Activated naive CD4-positive, alpha-beta T cell treated with anti-CD3 and anti-CD28 coated beads, Interleukin-2, amount 50 U/mL, for 72 hours (primary cell): ENCODE measurements around the gene EIF2S2. TPM values are rescaled to one million over a fixed set of nuclear protein-coding genes. Genes with fewer than 3 reads are reported as not detected.

ENCODE experiments used
- ATAC-seq, 2 donors: fragments of 150-1000 bp; cut with Tn5 transposase; 2 replicates each; pipeline ENCODE4 v1.10.0; 2021; ENCODE audit warnings: mild to moderate bottlenecking in 2 of 2, moderate library complexity in 2 of 2
- DNase-seq, 2 donors: peaks; one replicate each; pipeline ENCODE4 v3.0.0; 2021 to 2022; ENCODE audit warnings: low spot score in 2 of 2
- H3K27ac Mint-ChIP-seq, 2 donors: one replicate each; pipeline ENCODE4 v1.8.0; 2022; ENCODE audit warnings: mild to moderate bottlenecking in 2 of 2, mixed read lengths in 2 of 2
- H3K36me3 Mint-ChIP-seq, 2 donors: one replicate each; pipeline ENCODE4 v1.8.0; 2022; ENCODE audit warnings: mixed read lengths in 2 of 2
- H3K9me3 Mint-ChIP-seq, 2 donors: one replicate each; pipeline ENCODE4 v1.8.0; 2022; ENCODE audit warnings: mixed read lengths in 2 of 2
- total RNA-seq, 2 donors: library from RNA; stranded (reverse); gene quantifications; one replicate each; pipeline ENCODE4 v1.2.3, GENCODE V29; 2022

The EIF2S2 gene
- total RNA-seq, 2 donors from 2014 or later = 116 to 125 TPM

DNA sequence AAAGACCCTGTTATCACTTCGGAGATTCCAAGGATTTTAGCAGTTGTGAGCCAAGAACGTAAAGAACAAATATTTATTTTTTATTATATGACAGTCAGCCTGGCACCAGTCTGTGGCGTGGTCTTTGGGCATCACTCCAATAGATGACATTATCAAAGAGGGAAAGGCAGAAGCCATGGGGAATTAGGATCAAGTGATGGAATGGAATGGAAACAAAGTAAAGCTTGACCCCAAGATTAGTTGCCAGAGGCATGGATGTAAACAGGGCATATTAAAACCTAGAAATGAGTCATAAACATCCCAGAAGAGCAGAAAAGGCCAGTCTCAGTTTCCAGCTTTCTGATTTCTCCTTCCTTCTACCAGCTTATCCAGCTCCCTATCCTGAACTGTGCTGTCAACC lies 11.5 kb downstream of the EIF2S2 start:
- Mint-ChIP-seq H3K27ac (peak overlapping the region; percentile 10 to 75), H3K36me3 (peaks cover 27 to 64% of the 10 kb centered on the region in 2 donors)

DNA sequence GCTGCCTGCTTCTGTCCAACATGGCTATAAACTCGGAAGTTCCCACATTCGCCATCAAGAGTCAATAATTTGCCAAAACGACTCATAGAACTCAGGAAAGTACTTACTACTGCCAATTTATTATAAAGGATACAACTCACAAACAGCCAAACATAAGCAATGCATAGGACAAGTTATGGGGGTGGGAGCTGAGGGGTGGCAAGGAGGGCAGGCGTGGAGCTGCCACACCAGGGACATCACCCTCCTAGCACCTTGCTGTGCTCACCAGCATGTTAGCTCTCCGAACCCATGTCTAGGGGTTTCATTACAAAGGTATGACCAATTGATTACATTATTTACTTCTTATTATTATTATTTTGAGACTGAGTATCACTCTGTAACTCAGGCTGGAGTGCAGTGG lies 12.4 kb downstream of the EIF2S2 start:
- no peak for DNase-seq

More for the DNA sequence above, 11.5 kb downstream of the EIF2S2 start:
- no peaks in the 10 kb centered on the region for H3K9me3 Mint-ChIP-seq
- ATAC-seq (peak in 1 of 2 donors; percentile 22), DNase-seq (no peak)

DNA sequence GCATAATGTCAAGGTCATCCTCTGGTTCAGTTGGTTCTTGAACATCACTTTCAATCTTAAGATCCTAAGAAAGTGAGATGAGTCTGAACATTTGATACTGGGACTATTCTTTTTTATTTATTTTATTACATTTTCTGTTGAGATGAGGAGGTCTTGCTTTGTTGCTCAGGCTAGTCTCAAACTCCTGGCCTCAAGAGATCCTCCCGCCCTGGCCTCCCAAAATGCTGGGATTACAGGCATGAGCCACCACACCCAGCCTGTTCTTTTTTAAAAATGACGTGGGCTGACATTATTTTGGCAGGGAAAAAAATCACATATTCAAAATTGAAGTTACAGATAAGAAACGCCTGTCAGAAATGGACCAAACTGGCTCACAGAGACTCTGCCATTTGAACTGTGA lies 13.5 kb downstream of the EIF2S2 start:
- ATAC-seq = no peak
- Mint-ChIP-seq H3K27ac (peak overlapping the region in 1 of 2 donors; percentile 86), H3K36me3 (peaks cover 9 to 51% of the 10 kb centered on the region in 2 donors), H3K9me3 (no peaks in the 10 kb centered on the region)
- no peak for DNase-seq

More for the DNA sequence above, 12.4 kb downstream of the EIF2S2 start:
- peaks cover 18 to 55% of the 10 kb centered on the region in 2 donors for H3K36me3 Mint-ChIP-seq
- no peaks in the 10 kb centered on the region for H3K9me3 Mint-ChIP-seq
- peak overlapping the region; percentile 74 to 75 for H3K27ac Mint-ChIP-seq
- ATAC-seq = no peak

DNA sequence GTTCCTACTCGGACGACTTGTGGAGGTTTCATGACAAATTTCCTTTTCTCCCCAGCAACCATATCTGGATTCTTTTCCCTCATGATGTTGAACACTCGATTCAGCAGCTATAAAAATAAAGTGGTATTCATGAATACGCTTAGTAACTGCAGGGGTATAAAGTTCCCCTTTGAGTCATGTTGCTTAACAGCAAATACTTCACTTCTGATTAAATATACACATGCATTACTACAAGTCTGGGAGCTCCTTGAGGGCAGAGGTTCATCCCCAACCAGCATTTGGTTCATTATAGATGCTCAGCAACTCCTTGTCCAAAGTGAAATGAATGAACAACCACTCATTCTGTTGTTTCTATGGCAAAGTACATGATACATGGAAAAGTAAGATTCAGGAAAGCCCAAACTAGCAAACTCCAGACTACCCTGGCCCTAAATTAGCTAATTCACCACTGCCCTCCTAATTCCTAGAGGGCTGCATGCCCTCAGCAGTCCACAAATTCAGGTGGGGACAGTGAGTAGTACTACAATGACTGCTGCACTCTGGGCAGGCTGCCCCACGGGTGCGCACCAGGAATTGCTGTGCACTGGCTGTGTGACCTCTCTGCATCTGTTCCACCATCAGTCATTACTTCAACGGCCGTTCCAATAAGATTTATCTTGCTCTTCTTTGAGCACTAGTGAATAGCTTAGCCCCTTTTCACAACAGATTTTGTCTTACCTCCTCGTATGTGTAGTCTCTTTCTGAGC lies 15.2 kb downstream of the EIF2S2 start:
- H3K36me3 Mint-ChIP-seq = peaks cover 21 to 51% of the 10 kb centered on the region in 2 donors
- ATAC-seq (peak in 1 of 2 donors; percentile 28), DNase-seq (no peak)
- H3K27ac Mint-ChIP-seq = peak overlapping the region in 1 of 2 donors; percentile 58
- no peaks in the 10 kb centered on the region for H3K9me3 Mint-ChIP-seq

DNA sequence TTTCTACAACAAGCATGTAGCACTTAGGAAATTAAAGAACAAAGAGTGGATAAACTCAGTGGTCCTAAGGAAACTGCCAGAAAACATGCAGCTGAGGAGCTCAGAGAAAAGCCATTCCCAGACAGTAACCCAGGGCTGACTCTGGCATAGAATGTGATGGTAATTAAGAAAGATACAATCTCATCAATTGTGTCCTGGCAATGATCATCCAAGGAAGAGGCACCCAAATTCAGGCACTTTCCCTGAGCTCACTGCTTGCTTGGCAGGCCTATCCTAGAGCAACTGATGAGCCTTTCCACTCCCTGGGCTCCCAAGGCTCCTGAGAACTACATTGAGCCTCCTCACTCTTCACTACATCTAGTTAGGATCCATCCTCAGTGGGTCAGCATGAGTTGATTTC lies 16.2 kb downstream of the EIF2S2 start:
- H3K27ac Mint-ChIP-seq = peak overlapping the region in 1 of 2 donors; percentile 17
- no peak for DNase-seq

DNA sequence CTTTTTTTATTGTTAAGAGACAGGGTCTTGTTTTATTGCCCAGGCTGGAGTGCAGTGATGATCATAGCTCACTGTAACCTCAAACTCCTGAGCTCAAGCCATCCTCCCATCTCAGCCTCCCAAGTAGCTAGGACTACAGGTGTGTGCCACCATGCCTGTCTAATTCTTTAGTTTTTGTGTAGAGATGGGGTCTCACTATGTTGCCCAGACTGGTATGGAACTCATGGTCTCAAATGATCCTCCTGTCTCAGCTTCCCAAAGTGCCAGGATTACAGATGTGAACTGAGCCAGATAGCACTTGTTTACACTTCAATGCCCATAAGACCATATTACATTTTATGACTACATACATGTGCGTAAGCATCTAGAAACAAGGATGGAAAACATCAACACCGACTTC lies 18.1 kb downstream of the EIF2S2 start:
- H3K9me3 Mint-ChIP-seq = no peaks in the 10 kb centered on the region
- H3K36me3 Mint-ChIP-seq = peaks cover 27 to 56% of the 10 kb centered on the region in 2 donors
- ATAC-seq = no peak
- H3K27ac Mint-ChIP-seq = peak overlapping the region in 1 of 2 donors; percentile 73
- no peak for DNase-seq

More for the DNA sequence above, 16.2 kb downstream of the EIF2S2 start:
- H3K9me3 Mint-ChIP-seq = no peaks in the 10 kb centered on the region
- no peak for ATAC-seq
- H3K36me3 Mint-ChIP-seq = peaks cover 21 to 58% of the 10 kb centered on the region in 2 donors

DNA sequence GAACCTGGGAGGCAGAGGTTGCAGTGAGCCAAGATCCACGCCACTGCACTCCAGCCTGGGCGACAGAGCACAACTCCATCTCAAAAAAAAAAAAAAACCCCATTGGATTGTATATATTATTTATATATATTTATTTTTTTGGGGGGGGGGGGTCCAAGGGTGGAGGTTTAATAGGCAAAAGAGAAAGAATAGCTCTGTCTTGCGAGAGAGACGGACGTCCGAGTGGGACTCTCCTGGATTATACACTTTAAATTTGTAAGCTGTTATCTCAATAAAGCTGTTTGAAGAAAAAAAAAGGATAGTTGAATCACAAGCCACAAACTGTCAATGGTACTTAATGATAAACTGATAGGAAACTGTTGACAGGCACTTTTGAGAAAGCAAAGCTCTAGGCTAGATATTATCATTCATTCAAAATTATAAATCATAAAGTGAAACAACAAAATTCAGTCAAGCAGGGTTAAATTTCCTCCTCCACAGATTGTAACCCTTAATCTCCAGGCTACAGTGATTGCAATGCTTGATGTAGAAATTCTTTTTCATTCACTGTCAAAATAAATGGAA lies 20.3 kb downstream of the EIF2S2 start:
- DNase-seq (no peak), ATAC-seq (no peak)
- Mint-ChIP-seq H3K9me3 (no peaks in the 10 kb centered on the region), H3K27ac (peak overlapping the region; percentile 47 to 75), H3K36me3 (peaks cover 19 to 51% of the 10 kb centered on the region in 2 donors)

DNA sequence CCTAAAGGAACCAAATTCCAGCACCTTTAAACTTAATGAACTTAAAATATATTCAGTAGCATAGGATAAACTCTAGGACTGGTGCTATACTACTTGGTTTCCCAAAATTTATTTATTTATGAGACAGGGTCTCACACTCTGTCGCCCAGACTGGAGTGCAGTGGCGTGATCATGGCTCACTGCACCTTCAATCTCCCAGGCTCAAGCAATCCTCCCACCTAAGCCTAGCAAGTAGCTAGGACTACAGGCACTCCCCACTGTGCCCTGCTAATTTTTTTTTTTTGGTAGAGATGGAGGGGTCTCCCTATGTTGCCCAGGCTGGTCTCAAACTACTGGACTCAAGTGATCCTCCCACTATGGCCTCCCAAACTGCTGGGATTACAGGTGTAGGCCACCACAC lies 21.4 kb downstream of the EIF2S2 start:
- no peak for DNase-seq
- peaks cover 17 to 40% of the 10 kb centered on the region in 2 donors for H3K36me3 Mint-ChIP-seq
- H3K27ac Mint-ChIP-seq = peak overlapping the region; percentile 42 to 88
- ATAC-seq = no peak
- H3K9me3 Mint-ChIP-seq = no peaks in the 10 kb centered on the region

DNA sequence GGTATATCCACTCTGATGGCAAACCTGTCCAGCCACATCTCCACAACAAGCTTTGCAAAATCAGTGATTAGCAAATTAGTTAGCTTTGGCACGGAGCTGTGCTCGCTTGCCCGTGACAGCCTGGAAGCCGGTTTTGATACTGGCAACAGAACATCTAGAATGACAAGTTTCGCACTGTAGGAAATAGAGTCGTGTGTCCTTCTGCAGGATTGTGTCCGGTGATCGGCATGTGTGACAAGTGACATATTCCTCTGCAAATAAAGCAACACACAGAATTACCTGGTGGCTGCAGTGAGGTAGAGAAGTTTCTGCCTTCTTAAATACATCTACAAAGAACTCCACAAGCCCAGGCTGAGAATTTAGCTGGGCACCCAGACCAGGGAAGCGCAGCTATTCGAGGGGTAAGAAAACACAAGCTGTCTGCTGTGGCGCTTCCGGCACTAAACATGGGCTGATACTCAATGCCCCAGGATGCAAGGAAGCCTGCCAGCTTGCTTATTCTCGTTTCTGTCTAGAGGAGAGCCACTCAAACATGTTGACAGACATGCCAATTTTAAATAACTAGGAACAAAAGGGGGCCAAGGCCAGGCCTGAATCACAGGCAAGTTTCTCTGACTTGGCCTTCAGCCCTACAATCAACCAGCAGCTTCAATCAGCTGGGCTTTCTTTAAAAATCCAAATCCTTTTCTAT lies 22.2 kb downstream of the EIF2S2 start:
- Mint-ChIP-seq H3K9me3 (no peaks in the 10 kb centered on the region), H3K27ac (peak overlapping the region; percentile 42 to 88), H3K36me3 (peaks cover 17 to 39% of the 10 kb centered on the region in 2 donors)
- no peak for DNase-seq
- ATAC-seq = no peak

DNA sequence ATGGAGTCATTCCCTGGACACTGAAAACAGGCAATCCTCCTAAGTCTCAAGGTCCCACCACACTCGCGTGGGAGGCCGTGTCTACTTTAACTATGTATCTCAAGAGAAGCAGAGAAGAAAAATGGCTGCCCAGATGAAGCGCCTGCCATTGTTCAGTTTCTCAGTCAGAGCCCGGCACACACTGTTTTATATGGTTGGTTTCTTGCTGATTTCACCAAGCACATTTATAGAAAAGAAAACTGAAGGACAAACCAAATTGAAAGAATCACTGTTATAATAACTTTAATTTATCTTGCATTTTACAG lies 22.9 kb downstream of the EIF2S2 start:
- Mint-ChIP-seq H3K27ac (peak overlapping the region in 1 of 2 donors; percentile 38), H3K9me3 (no peaks in the 10 kb centered on the region), H3K36me3 (peaks cover 17 to 37% of the 10 kb centered on the region in 2 donors)
- no peak for ATAC-seq
- DNase-seq = no peak

DNA sequence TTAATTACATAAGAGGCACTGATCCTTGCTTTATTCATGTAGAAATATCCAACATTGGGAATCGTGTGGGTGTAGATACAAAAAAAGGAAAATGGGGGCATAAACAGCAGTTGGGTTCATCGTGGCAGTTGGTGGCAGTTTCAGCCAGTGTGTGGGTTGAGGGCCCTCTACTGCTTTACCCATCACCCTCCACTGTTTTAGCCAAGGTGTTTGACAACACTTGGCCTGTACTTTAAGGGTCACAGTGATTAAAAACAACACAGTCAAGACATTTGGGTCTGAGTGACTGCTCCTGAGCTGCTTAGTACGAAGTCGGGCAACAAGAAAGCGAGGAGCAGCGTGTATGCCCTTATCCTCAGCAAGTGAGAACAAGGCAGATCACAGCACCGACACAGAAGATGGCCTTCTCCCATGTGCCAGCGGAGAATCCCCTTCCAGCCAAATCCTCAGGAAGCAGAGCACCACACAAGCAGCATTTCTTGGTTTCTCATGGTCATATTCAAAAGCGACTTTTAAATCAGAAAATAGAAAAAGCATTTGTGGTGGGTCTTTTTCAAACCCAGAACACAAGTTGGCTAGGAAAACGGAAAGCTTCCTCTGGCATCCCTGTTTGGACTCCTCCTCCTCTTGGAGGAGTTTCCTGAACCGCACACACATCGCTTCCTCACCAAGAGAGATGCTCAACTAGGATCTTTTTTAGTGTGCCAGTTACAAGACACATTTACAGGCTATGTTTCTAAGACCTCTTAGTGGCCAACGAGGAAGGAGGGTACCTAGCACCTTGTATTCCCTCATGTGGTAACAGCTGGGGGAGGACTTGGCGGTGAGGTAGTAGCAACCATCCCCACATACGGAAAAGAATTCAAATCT lies 23.5 kb downstream of the EIF2S2 start:
- H3K27ac Mint-ChIP-seq = peak overlapping the region; percentile 38 to 85

DNA sequence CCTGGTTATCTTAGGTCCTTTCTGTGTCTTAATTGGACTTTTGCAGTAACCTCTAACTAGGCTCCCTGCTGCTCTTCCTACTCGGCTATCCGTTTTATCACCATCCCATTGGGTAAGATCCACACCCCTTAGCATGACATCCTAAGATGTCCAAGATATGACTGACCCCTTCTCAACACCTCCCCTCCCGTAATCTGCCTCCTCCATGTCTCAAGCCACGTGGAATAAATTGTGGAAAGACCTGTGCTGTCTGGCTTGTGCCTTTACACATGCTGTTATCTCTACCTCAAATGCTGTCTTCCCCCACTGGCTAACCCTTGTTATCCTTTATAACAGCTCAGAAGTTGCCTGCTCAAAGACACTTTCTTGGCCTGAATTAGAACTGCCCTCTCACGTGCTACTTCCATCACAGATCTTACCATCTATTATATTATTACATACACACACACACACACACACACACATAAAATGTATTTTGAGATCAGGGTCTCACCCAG lies 26.5 kb downstream of the EIF2S2 start:
- Mint-ChIP-seq H3K27ac (peak overlapping the region; percentile 28 to 31), H3K9me3 (no peaks in the 10 kb centered on the region), H3K36me3 (peaks cover 6 to 11% of the 10 kb centered on the region in 2 donors)
- ATAC-seq = no peak
- no peak for DNase-seq

More for the DNA sequence above, 23.5 kb downstream of the EIF2S2 start:
- ATAC-seq = no peak
- Mint-ChIP-seq H3K9me3 (no peaks in the 10 kb centered on the region), H3K36me3 (peaks cover 17 to 32% of the 10 kb centered on the region in 2 donors)
- DNase-seq = no peak

DNA sequence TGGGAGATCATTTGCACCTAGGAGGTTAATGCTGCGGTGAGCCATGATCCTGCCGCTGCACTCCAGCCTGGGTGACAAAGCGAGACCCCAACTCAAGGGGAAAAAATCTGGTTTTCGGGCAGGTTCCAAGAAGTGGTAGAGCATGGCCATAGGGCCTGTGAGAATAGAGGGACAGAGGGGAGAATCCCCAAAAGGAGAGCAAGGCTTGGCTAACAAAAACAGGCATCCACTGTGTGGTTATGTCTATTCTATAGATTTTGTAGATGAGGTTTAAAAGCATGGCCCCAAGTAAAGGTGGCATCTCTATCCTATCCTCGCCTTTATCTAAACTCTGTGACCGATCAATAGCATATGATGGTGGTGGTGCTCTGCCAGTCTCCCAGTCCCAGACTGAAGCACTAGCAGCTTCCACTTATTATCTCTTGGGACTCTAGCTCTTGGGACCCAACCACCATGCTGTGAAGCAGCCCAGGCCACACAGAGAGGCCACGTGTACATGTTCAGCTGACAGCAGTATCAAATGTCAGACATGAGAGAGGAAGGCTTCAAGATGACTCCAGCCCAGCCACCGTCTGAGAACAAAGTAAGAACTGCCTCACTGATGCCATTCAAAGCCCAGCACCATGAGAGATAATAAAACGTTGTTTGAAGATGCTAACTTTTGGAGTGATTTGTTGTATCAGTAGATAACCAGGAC lies 27.7 kb downstream of the EIF2S2 start:
- Mint-ChIP-seq H3K27ac (peak overlapping the region in 1 of 2 donors; percentile 52), H3K36me3 (peaks cover 0 to 11% of the 10 kb centered on the region in 2 donors), H3K9me3 (no peaks in the 10 kb centered on the region)
- DNase-seq = no peak
- no peak for ATAC-seq

DNA sequence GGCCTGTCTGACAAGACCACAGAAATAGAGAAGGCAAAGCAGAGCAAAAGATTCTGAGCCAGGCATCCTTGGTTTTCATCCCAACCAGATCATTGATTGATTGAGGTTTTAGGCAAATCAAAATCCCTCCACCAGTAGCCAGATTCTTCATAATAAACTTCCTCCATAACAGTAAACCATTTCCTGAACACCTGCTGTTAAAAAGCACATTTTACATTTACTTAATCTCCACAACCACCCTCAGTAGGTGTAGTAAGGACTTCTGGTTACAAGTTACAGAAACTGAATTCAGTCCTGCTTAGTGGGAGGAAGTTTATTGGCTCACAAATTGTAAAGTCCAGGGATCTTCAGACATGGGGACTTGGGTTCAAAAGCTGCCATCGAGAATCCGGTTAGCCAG lies 28.3 kb downstream of the EIF2S2 start:
- Mint-ChIP-seq H3K9me3 (no peaks in the 10 kb centered on the region), H3K36me3 (peaks cover 0 to 7% of the 10 kb centered on the region in 2 donors), H3K27ac (peak overlapping the region; percentile 52 to 61)
- no peak for ATAC-seq
- DNase-seq = no peak

DNA sequence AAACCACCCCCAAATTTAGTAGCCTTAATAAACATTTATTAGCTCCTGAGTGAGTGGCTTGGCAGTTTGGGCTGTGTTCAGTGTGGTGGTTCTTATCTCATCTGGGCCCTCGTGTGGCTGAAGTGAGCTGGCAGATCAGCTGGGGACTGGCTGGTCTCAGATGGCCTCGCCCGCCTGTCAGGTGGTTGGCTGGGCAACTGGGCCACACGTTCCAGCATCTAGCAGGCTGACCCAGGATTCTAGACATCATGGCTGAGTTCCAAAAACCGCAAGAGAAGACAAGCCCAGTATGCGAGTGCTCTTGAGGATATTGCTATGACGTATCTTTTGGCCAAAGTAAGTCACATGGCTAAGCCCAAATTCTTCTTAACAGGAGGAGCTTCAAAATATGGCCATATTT lies 28.9 kb downstream of the EIF2S2 start:
- Mint-ChIP-seq H3K27ac (peak overlapping the region in 1 of 2 donors; percentile 61), H3K9me3 (no peaks in the 10 kb centered on the region), H3K36me3 (peaks cover 0 to 4% of the 10 kb centered on the region in 2 donors)
- peak in 1 of 2 donors; percentile 37 for ATAC-seq
- DNase-seq = no peak
